GM19043 (cell line): ENCODE results near the gene KHK.
A peak's percentile ranks its signal among the peaks of the same experiment; 100 is the strongest.

ENCODE experiments used
- ATAC-seq: cut with Tn5 transposase; IDR thresholded peaks from one replicate; pipeline ENCODE4 v1.9.1; 2021; ENCODE audit warnings: low read depth; ENCODE audit not compliant: unreplicated experiment

Gene KHK

GRCh38 chr2:27080603-27080936 is 6.0 kb upstream of the KHK start:
- ATAC-seq = no peak

- no peak for ATAC-seq
These were observed 4.4 kb upstream of the KHK start for GRCh38 chr2:27081984-27082772.

- no peak for ATAC-seq
These were observed 3.7 kb upstream of the KHK start for GRCh38 chr2:27082773-27083409.

GRCh38 chr2:27083410-27084296 is 2.9 kb upstream of the KHK start:
- no peak for ATAC-seq

GRCh38 chr2:27084297-27085061 is 2.1 kb upstream of the KHK start:
- no peak for ATAC-seq

GRCh38 chr2:27085062-27085672 is 1.4 kb upstream of the KHK start:
- ATAC-seq = no peak

- ATAC-seq = no peak
These were observed 891 bp upstream of the KHK start for GRCh38 chr2:27085673-27086089.

GRCh38 chr2:27086090-27086723 is 365 bp upstream of the KHK start:
- peak; percentile 83 for ATAC-seq

GRCh38 chr2:27087823-27088410 is 1.3 kb downstream of the KHK start:
- no peak for ATAC-seq

- no peak for ATAC-seq
These were observed 2.1 kb downstream of the KHK start for GRCh38 chr2:27088634-27089033.

GRCh38 chr2:27089111-27089954 is 2.8 kb downstream of the KHK start:
- no peak for ATAC-seq

- no peak for ATAC-seq
These were observed 5.4 kb downstream of the KHK start for GRCh38 chr2:27091746-27092695.

- no peak for ATAC-seq
These were observed 6.3 kb downstream of the KHK start for GRCh38 chr2:27092696-27093429.

GRCh38 chr2:27093430-27094352 is 7.1 kb downstream of the KHK start:
- no peak for ATAC-seq

GRCh38 chr2:27094353-27094984 is 7.9 kb downstream of the KHK start:
- no peak for ATAC-seq
